GM12864 (cell line): Measurements from ENCODE around the gene PSEN1.

Experiments
- DNase-seq: peaks from one replicate; pipeline ENCODE4 v3.0.0-alpha.2; 2011; ENCODE audit warnings: low read depth
- H3K4me3 ChIP-seq: 2 replicates; pipeline ENCODE4 v1.5.1; 2011; ENCODE audit warnings: mild to moderate bottlenecking, low read depth, low read length, control low read depth
- TF ChIP-seq, protein P1 (sequence below): IDR thresholded peaks from 2 replicates; pipeline ENCODE4 v1.5.1; 2011; ENCODE audit warnings: low read depth, mild to moderate bottlenecking, moderate library complexity, low read length, control low read depth, inconsistent platforms; ENCODE audit errors: missing control alignments

PSEN1 gene

DNA sequence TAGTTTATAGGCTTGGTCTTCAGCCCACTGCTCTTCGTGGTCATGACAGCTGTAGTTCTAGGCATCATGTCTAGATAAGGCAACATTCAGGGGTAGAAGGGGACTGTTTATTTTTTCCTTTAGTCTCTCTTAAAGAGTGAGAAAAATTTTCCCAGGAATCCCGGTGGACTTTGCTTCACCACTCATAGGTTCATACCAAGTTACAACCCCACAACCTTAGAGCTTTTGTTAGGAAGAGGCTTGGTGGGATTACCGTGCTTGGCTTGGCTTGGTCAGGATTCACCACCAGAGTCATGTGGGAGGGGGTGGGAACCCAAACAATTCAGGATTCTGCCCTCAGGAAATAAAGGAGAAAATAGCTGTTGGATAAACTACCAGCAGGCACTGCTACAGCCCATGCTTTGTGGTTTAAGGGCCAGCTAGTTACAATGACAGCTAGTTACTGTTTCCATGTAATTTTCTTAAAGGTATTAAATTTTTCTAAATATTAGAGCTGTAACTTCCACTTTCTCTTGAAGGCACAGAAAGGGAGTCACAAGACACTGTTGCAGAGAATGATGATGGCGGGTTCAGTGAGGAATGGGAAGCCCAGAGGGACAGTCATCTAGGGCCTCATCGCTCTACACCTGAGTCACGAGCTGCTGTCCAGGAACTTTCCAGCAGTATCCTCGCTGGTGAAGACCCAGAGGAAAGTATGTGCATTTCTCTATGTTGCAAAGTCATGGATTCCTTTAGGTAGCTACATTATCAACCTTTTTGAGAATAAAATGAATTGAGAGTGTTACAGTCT, 75.1 kb downstream of the PSEN1 start:
- DNase-seq = no peak
- TF ChIP-seq, protein P1, sequence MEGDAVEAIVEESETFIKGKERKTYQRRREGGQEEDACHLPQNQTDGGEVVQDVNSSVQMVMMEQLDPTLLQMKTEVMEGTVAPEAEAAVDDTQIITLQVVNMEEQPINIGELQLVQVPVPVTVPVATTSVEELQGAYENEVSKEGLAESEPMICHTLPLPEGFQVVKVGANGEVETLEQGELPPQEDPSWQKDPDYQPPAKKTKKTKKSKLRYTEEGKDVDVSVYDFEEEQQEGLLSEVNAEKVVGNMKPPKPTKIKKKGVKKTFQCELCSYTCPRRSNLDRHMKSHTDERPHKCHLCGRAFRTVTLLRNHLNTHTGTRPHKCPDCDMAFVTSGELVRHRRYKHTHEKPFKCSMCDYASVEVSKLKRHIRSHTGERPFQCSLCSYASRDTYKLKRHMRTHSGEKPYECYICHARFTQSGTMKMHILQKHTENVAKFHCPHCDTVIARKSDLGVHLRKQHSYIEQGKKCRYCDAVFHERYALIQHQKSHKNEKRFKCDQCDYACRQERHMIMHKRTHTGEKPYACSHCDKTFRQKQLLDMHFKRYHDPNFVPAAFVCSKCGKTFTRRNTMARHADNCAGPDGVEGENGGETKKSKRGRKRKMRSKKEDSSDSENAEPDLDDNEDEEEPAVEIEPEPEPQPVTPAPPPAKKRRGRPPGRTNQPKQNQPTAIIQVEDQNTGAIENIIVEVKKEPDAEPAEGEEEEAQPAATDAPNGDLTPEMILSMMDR = no peak
- no peak overlapping the region for H3K4me3 ChIP-seq

DNA sequence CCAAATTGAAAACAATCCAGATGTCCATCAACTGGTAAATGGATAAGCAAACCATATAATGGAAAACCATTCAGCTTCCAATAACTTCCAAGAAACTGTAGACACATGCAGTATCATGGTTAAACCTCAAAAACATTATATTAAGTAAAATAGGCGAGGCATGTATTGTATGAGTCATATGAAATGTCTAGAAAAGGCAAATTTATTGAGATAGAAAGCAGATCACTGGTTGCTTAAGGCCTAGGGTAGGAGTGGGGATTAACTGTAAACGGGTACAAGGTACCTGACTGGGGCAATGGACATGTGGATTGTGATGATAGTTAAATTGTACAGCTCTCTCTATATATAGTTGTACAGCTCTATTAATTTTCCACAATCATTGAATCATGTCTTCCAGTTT, 79.7 kb downstream of the PSEN1 start:
- no peak overlapping the region for H3K4me3 ChIP-seq
- TF ChIP-seq, protein P1 = no peak
- DNase-seq = no peak

DNA sequence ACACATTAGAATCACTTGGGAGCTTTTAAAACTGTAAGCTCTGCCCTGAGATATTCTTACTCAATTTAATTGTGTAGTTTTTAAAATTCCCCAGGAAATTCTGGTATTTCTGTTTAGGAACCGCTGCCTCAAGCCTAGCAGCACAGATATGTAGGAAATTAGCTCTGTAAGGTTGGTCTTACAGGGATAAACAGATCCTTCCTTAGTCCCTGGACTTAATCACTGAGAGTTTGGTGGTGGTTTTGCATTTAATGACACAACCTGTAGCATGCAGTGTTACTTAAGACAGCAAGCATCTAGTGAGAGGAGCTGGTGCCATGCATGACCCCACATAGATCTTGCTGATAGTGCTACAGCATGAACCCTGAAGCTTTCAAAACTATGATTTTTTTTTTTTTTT, 81.1 kb downstream of the PSEN1 start:
- no peak for DNase-seq
- TF ChIP-seq, protein P1 = no peak
- no peak overlapping the region for H3K4me3 ChIP-seq

DNA sequence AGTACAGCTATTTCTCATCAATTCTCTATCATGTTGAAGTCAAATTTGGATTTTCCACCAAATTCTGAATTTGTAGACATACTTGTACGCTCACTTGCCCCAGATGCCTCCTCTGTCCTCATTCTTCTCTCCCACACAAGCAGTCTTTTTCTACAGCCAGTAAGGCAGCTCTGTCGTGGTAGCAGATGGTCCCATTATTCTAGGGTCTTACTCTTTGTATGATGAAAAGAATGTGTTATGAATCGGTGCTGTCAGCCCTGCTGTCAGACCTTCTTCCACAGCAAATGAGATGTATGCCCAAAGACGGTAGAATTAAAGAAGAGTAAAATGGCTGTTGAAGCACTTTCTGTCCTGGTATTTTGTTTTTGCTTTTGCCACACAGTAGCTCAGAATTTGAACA, 83.8 kb downstream of the PSEN1 start:
- no peak for DNase-seq
- no peak overlapping the region for H3K4me3 ChIP-seq
- TF ChIP-seq, protein P1 = no peak

DNA sequence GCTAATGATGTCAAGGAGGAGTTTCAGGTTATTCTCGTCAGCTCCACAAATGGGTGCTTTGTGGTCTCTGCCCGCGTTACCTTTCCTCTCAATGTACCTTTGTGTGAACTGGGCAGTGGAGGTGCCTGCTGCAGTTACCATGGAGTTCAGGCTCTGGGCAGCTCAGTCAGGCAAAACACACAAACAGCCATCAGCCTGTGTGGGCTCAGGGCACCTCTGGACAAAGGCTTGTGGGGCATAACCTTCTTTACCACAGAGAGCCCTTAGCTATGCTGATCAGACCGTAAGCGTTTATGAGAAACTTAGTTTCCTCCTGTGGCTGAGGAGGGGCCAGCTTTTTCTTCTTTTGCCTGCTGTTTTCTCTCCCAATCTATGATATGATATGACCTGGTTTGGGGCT, 84.3 kb downstream of the PSEN1 start:
- H3K4me3 ChIP-seq = no peak overlapping the region
- TF ChIP-seq, protein P1 = no peak
- DNase-seq = no peak

DNA sequence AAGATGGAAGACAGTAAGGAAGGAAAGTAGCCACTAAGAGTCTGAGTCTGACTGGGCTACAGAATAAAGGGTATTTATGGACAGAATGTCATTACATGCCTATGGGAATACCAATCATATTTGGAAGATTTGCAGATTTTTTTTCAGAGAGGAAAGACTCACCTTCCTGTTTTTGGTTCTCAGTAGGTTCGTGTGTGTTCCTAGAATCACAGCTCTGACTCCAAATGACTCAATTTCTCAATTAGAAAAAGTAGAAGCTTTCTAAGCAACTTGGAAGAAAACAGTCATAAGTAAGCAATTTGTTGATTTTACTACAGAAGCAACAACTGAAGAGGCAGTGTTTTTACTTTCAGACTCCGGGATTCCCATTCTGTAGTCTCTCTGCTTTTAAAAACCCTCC, 85.6 kb downstream of the PSEN1 start:
- DNase-seq = no peak
- no peak overlapping the region for H3K4me3 ChIP-seq
- TF ChIP-seq, protein P1 = no peak

DNA sequence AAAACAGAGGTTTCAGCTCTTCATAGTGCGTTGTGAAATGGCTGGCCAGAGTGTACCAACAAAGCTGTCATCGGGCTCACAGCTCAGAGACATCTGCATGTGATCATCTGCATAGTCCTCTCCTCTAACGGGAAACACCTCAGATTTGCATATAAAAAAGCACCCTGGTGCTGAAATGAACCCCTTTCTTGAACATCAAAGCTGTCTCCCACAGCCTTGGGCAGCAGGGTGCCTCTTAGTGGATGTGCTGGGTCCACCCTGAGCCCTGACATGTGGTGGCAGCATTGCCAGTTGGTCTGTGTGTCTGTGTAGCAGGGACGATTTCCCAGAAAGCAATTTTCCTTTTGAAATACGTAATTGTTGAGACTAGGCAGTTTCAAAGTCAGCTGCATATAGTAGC, 86.7 kb downstream of the PSEN1 start:
- TF ChIP-seq, protein P1 = no peak
- no peak for DNase-seq
- H3K4me3 ChIP-seq = no peak overlapping the region
